Central memory CD4-positive, alpha-beta T cell (primary cell): Measurements from ENCODE around the gene WSCD1.

Experiments used
- DNase-seq: peaks from one replicate; pipeline ENCODE4 v3.0.0; 2022

The WSCD1 gene

DNA sequence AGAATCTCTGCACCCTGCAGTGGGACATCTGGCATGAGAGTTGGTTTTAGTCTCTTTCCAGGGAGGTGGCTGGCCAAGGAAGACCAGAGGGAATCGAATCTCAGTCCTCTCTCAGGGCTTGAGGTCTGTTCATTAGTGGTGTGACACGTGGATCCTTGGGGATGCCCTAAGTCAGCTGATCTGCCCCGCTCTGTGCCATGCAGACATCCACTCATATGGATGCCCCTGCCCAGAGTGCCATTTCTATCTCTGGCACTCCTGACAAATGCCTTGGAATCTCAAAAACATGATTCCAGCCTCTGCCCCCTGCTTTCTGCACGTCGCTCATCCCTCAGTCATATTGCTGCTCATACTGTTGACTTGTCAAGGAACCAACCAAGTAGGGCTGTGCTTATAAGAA is 38.8 kb downstream of the WSCD1 start:
- no peak for DNase-seq

DNA sequence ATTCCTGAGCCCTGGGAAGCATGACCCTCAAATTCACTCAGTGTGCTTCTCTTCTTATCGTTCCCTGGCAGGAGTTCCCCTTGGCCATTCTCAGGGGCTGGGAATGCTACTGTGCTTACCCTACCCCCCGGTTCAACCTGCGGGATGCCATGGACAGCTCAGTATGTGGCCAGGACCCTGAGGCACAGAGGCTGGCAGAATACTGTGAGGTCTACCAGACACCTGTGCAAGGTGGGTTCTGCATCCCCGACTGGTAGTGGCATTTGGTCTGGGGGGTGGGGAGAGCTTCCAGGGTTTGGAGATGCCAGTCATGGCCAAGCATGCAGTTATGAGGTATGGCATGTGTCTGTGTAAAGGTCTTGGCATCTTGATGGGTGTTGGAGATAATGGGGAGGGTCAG is 39.4 kb downstream of the WSCD1 start:
- DNase-seq, result no peak

DNA sequence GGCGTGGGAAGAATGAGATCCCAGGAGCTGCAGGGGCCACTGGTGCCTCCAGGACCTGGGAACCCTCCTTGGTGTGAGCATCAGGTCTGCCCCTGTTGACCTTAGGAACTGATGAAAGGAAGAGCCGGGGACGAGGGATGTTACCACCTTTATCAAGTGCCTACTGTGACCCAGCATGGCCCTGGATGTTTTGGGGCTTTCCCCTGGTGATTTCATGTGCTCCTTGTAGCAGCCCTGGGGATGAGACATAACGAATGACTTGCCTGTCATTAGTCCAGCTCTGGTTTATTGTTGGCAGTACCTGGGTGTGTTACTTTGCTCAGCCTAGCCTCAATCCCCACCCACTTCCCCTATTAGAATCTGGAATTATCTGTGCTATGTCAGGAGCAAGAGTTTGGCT is 39.9 kb downstream of the WSCD1 start:
- DNase-seq, result no peak

DNA sequence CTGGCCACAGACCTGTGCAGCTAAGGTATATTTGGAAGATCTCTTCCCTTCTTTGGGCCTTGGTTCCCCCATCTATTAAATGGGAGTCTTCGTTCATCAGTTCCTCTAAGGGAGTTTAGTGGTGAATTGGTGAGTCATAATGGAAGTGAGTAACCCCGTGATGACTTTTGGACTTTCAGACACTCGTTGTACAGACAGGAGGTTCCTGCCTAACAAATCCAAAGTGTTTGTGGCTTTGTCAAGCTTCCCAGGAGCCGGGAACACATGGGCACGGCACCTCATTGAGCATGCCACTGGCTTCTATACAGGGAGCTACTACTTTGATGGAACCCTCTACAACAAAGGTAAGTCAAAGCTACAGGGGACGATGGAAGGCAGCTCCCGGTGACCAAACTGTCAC is 40.4 kb downstream of the WSCD1 start:
- DNase-seq, result no peak

DNA sequence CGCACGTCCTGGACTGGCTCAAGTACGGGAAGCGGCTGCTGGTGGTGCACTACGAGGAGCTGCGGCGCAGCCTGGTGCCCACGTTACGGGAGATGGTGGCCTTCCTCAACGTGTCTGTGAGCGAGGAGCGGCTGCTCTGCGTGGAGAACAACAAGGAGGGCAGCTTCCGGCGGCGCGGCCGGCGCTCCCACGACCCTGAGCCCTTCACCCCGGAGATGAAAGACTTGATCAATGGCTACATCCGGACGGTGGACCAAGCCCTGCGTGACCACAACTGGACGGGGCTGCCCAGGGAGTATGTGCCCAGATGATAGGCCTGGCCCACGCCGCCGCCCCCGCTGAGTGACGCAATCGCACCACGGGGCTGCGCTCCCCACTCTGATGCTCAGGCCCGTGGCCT is 50.2 kb downstream of the WSCD1 start:
- no peak for DNase-seq

DNA sequence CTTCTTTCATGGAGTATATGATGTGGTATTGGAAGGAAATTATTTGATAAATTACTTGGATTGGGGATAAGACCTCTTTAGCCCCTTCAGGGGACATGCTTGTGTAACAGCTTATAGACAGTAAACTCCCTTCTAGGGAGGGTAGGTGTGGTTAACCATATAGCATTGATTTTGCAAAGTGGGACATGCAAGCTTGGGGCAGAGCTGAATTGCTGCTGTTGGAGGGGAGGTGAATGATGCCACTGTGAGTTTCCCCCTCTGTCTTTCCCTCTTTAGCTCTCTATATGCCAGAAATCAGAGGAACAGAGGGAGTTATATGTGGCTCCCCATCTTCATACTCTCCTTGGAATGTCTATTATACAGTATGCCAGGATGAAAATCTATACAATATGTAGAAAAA is 54.7 kb downstream of the WSCD1 start:
- DNase-seq, result no peak

DNA sequence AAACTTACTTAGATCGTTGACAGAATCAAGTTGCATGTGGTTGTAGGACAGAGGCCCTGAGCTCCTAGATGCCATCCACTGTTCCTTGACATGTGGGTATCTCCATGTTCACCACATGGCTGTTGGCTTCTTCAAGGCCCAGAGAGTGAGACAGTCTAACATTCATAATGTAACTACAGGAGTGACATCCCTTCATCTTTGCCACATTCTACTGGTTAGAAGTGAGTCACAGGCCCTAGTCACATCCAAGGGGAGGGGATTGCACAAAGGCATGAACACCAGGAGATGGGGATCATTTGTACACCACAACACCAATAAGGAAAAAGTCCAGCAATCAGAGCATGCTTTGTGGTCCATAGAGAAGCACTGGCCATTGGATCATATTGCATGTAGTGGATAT is 56.6 kb downstream of the WSCD1 start:
- no peak for DNase-seq

DNA sequence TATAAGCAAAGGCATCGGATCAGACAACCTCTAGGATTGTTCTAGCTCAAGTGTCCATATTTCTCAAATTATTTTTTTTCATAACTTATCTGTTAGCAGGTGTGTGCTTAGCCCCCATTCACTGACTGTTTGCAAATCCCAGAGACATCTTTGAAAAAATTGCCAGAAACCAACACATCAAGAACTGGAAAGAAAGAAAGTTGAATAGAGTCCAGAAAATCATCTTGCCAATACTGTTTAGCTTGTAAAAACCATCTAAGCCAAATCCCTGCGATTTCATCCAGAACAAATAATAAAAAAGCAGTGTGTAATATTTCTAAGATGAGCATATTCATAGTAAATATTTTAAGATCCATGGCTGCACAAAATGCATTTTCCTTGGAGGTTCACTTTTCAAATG is 64.5 kb downstream of the WSCD1 start:
- DNase-seq, result no peak

DNA sequence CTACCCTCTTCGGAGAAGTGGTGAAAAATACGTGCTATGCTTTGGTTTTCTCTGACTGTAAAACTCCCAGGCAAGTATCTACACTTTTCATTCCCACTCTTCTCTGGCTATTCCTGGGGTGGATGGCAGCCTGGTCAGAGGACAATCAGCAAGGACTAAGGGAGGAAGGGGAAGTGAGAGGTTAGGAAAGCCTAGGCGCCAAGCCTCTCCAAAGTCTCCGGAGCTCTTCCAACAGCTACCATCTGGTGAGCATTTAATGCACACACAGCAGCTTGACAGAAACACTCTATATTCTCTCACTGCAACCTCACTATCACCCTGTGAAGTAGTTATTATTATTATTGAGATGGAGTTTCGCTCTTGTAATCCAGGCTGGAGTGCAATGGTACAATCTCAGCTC is 65.1 kb downstream of the WSCD1 start:
- no peak for DNase-seq

DNA sequence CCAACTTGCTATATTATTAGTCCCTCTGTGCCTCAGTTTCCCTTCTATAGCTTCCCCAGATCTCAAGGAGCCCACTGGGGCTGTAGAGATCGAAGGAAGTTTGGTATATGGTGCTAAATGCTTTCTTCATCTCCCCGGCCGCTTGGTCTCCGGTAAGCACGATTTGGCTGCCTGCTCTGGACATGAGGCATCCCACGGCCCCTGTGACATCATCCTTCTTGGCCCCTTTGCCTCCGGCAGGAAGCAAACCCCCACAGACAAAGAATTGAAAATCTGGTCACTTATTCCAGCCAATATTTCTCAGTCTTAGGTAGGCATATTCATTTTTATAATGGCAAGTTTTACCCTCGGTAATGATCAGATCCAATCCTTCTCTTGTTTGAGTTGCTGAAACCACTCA is 65.8 kb downstream of the WSCD1 start:
- no peak for DNase-seq

DNA sequence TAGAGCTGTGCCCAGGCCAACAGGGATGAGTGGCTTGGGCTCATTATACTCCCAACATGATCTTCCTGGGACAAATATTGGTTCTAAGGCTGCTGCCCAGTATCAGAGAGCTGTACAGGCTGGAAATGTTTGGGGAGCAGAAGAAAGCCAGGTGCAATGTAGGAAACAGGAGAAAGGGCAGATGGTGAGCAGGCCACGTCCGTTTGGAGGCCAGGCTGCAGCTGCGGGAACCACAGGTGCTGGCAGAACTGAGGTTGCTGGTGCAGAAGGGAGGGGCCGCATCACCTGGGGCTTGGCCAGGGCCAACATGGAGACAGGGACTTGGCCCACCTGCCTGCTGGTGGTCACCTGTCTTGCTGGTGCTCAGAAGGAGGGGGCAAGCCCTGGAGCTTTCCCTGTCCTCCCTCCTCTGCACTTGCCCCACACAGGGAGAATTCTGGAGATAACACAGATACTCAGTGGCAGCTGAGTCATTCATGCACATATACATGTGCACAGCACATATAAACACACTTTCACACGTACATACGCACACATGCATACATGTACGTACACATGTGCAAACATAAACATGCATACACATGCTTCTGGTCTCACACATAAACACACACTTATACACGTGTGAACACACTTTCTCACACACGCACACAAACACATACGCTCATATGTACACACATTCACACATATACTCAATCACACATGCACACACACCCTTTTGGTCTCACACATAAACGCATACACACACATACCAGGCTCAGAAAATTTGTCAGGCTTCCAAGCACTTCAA is 67.7 kb downstream of the WSCD1 start:
- DNase-seq, result no peak

DNA sequence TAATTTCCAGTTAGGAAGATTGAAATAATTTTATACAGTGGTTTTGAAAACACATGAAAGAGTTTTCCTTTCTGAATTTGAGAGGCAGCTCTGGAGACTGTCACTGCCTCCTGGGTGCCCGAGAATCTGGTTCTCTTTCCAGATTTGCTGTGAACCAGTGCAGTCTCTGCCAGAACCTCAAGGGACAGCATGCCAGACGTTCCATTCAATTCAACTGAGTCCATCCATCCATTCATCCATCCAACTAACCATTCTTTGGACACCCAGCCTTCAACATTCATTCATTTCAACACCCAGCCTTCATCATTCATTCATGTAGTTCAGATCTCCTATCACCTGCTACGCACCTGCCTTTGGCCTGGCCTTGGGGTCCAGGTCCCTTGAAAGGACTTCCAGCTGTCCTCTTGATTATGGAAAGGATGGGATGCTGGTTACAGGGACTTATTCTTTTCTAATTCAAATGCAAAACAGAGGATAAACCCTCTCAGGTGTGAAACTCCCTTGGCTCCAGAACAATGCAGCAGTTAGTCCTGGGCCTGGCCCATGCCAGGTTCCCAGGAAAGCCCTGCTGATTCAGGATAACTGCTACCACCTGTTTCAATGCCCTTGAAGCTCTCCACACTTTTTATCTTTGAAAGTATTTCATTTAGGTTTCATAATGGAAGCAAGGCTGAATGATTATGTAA is 68.7 kb downstream of the WSCD1 start:
- DNase-seq, result no peak

DNA sequence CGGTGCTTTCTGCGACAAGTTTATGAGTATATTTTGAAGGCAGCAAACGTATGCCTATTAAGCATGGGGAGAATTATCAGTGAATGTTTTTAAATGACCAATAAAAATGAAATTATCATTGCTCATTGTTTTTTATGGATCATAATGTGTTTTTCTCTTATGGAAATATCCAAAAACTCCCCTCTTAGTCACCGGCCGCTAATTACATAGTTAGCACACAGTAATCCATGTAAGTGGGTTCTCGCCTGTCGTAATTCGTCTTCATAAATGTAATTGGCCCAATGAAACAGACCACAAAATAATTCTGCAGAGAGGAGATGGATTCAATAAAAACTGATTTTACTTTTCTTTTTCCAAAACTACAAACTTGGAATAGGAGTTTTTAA is 69.3 kb downstream of the WSCD1 start:
- DNase-seq, result no peak

DNA sequence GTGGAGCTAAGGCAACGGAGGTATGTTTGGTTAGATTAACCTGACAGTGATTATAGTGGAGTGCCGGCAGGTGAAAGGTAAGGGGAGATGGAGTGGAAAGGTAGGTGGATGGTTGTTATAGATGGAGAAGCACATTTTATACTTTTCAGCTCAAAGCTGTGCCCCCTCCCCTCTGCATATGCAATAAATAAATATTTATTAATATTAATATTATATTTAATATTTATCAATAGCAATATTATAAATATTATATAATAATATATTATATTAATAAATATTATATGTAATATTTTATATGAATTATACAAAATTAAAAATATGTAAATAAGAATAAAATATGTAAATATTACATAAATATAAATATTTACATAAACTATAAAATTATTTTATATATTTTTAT is 70.0 kb downstream of the WSCD1 start:
- no peak for DNase-seq

DNA sequence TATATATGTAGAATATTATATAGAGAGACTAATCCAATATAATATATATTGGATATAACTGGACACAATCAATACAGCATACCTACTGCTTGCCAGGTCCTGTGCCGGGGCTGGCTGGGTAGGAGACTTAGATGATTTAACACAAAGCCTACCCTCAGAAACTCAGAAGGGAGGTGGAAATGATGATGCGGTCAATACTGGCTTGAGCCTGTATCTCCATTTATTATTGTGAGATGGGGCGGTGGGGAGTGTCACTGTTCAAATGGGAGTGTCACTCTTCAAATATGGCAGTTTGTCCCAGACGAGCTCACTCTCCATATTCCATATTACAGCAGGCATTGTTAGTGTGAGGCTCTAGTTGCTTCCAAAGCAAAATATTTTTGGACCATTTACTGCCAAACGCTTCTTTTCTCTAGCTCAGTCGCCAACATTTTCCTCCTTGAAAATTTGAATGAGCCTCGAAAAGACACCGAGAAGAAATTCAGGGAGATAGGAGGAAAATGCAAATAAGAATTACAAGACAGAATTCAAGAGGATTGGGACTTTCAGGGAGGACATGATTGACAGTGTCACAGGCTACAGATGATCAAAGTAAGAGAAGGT is 70.7 kb downstream of the WSCD1 start:
- DNase-seq, result no peak

DNA sequence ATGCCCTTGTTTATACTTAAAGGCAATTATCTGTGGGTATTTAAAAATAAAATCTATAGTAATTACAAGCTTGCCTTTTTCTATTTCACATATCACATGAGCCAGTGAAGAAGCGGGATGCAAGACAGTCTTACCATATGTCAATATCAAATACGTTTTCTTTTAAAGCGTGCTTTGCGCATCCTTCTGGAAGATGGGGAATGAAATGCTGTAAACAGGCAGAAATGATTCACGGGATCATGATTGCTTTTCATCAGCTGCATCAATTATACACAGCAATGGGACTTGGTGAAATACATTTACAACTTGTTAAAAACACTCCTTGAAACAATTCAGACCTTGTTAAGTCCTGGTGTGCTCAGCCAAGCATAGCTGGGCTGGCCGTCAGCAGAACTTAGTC is 72.5 kb downstream of the WSCD1 start:
- no peak for DNase-seq

DNA sequence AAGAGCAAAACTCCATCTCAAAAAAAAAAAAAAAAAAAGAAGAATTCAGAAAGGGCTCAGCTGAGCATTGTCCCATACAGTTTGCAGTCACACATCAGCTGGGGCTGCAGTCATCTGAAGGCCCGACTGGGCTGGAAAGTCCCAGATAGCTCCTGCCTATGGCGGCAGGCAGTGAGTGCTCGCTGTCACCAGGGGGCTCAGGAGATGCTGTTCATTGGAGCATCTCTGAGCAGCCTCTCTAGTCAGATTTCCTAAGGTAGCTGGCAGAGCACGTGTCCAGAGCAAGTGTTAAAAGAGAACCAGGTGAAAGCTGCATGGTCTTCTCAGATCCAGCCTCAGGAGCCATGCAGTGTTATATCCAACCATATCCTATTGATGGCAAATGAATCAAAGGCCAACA is 75.8 kb downstream of the WSCD1 start:
- DNase-seq, result no peak

DNA sequence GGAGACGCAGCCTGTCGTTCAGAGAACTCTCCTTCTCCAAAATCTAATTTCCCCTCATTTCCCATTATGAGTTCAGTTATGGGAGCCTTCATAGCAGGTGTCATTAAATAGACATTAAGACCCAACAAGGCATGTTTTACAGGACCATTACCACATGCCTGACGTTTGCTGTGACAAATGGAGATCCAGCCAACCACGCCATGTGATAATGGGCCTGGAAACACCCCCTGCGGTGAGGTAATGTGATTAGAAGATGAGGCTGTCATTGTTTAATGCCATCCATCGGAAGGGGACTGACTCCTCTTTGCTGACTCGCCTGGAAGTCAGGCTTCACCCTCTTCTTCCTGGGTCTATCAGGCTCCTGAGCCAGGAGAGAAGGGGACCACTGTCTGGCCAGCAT is 76.9 kb downstream of the WSCD1 start:
- DNase-seq, result no peak

DNA sequence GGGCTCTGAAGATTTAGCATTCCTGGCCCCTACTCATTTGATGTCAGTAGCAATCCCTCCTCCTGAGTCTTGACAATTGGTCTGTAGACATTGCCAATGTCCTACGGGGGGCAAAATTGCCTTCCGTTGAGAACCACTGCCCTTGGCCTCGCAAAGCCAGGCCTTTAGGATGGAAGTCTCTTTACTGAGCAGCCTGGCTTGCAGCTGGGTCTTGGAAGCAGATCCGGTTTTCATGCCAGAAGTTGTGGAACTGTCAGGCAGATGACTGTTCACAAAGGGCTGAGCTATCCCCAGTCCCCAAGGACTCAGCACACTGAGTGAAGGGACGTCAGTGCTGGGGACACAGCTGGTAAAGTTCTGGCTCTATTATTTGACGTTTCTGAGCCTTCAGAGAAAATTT is 83.2 kb downstream of the WSCD1 start:
- DNase-seq, result no peak

DNA sequence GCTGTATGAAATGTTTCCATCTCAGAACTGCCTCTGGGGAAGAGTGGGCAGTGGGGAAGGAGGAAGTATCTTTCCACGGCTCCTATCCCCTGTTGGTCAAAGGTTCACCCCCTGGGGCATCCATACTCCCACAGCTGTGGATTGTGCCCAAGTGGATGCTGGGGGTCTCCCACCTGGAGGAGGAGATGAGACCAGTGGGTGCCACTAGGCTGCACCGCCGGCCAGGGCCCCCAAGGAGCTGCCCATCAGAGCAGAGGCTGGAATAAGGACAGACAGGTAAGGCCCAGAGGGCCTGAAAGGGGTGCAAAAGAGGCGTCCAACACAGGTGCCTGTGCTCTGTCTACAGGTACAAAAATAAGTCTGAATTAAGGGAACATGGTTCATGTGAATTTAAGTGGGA is 87.5 kb downstream of the WSCD1 start:
- no peak for DNase-seq

DNA sequence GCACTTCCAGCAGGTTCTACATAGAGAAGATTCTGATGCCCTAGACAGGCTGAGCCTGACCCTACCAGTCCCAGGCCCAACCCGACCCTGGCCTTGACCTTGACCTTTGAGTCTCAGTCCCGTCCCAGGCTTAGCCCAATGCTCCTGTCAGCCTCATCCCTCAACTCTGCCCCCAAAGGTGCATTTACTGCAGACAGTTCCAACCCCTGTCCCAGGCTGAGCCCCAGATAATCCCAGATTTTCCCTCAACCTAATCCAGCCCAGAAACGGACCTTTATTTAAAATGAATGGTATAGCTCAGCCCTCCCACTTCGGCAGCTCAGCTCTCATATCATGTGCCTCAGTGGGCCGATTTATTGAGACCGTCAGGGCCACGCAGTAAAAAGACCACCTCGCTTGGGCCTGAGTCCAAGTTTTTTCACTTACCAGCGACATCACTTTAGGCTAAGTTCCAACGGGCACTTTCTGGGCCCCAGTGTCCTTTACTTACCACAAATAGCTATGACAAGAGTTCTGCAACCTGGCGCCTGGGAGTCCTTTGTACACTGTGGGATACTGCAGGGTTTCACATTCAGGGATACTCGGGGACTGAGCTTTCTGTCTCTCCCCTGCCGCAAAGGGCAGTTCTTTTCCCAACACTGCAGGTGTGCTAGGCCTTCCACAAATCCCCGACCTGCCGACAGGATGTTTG is 89.5 kb downstream of the WSCD1 start:
- DNase-seq, result no peak

DNA sequence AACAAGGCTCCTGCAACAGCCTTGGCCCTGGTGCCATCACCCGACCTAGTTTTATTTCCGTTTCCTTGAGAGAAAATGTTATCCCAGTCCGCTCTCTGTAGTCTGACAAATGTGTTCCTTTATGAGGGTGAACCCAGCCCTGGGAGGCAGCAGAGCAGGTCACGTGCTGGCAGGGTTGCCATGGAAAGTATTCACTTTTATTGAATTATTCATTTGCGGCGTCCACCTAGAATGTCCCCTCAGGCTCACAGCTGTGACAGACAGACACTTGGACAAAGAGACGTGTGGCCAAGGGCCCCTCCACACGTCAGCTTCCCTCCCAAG is 90.0 kb downstream of the WSCD1 start:
- no peak for DNase-seq

DNA sequence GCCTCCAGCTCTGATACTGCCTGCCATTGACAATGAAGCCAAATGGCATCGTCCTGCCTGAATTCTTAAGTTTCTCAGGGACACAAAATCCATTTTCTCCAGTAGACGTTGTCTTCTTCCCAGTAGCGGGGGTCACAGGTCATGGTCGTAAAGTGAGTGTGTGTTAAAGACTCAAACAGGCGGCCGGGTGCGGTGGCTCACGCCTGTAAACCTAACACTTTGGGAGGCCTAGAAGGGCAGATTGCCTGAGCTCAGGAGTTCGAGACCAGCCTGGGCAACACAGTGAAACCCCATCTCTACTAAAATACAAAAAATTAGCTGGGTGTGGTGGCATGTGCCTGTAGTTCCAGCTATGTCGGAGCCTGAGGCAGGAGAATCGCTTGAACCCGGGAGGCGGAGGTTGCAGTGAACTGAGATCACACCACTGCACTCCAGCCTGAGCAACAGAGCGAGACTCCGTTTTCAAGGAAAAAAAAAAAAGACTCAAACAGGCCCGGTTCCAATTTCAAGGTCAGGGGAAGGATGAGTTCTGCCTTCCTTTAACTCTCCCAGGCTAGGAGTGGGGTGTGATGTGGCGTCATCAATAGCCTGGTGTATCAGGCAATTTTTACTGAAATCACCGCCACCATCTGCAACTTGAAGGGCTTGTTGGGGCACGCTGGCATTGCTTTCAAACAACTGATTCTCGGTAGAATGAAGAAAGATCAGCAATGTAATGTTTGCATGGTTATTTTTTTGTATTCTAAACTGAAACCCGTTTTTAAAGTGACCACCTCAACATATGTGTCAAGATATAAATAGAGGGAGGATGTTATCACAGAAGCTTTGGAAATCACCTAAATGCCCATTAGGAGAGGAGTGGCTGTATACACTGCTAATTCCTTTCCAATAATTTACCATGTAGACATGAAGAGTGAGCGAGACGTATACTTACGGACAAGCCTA is 91.0 kb downstream of the WSCD1 start:
- no peak for DNase-seq
